KBM-7 (cell line): ENCODE measurements around the gene CALHM5.

Experiments
- DNase-seq: peaks from one replicate; pipeline ENCODE4 v3.0.0-alpha.2; 2015
- in situ Hi-C: fragments of 300-500 bp; cut with MboI; formaldehyde crosslinking; loops from 2 replicates; pipeline ENCODE4 v1.14.3; 2020; ENCODE audit warnings: low sequenced_read_pairs, low pct_unique_long_range_greater_than_20kb, mixed read lengths

Gene CALHM5

GRCh38 chr6:116568821-116569755 lies 57.6 kb downstream of the CALHM5 start:
- DNase-seq, result peak; percentile 48
- in situ Hi-C loops, result no loop called here

- DNase-seq, result peak; percentile 99
- in situ Hi-C loops, result no loop called here
These were observed 59.6 kb downstream of the CALHM5 start, which contains the start of gene RWDD1 for GRCh38 chr6:116570856-116571682. RWDD1 (plus strand) TSS chr6:116571504; CDS start chr6:116571583, 79 bp downstream.

DNA sequence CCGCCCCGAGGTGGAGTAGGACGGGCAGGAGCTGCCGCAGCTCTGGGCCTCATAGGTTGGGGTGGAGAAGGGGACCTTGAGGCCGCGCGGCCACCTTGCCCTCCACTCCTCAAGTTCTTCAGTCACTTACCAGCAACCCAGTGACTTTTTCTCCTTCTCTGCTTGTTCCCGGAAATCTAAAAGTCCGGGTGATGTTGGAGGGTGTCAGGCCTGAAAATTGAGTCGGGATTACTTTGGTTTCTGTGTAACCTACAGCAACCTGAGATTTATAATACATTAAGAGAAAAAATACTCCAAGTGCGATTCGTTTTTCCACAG lies 60.2 kb downstream of the CALHM5 start:
- no peak for DNase-seq
- in situ Hi-C loops, result no loop called here

- peak; percentile 24 for DNase-seq
These were observed 60.7 kb downstream of the CALHM5 start for GRCh38 chr6:116572162-116572561.

More at GRCh38 chr6:116572162-116572561, 60.7 kb downstream of the CALHM5 start:
- in situ Hi-C loops, result no loop called here
